HEK293T (cell line): ENCODE results near the gene ADAT2.

Experiments used
- CTCF ChIA-PET: fragments of 350-600 bp; formaldehyde crosslinking; extraction: SDS; loops from one replicate; lab custom pipeline; 2021; ENCODE audit warnings: antibody characterized with exemption, inconsistent platforms; lab: Yijun Ruan, JAX
- POLR2A ChIA-PET: fragments of 350-600 bp; formaldehyde crosslinking; extraction: SDS; loops from one replicate; lab custom pipeline; 2020; ENCODE audit warnings: antibody characterized with exemption, inconsistent platforms; lab: Yijun Ruan, JAX
- DNase-seq: peaks from one replicate; pipeline ENCODE4 v3.0.0; 2012; ENCODE audit warnings: mixed read lengths; ENCODE audit errors: extremely low spot score
- ARNT ChIP-seq: fragments of 450-650 bp; IDR thresholded peaks from 2 replicates; pipeline ENCODE4 v1.6.1; 2017; ENCODE audit warnings: mild to moderate bottlenecking
- BHLHE40 ChIP-seq: fragments of 450-650 bp; IDR thresholded peaks from 2 replicates; pipeline ENCODE4 v1.6.1; 2016; ENCODE audit warnings: mild to moderate bottlenecking, moderate library complexity, borderline replicate concordance
- CTBP1 ChIP-seq: fragments of 450-650 bp; IDR thresholded peaks from 2 replicates; pipeline ENCODE4 v1.6.1; 2016; ENCODE audit warnings: borderline replicate concordance
- ELF4 ChIP-seq: fragments of 450-650 bp; IDR thresholded peaks from 2 replicates; pipeline ENCODE4 v1.6.1; 2017; ENCODE audit warnings: antibody characterized with exemption
- FOXA1 ChIP-seq: fragments of 450-650 bp; IDR thresholded peaks from 2 replicates; pipeline ENCODE4 v1.6.1; 2016; ENCODE audit warnings: mild to moderate bottlenecking
- FOXK2 ChIP-seq: fragments of 450-650 bp; IDR thresholded peaks from 2 replicates; pipeline ENCODE4 v1.6.1; 2016; ENCODE audit warnings: mild to moderate bottlenecking
- FOXM1 ChIP-seq: fragments of 450-650 bp; IDR thresholded peaks from 2 replicates; pipeline ENCODE4 v1.6.1; 2017; ENCODE audit warnings: mild to moderate bottlenecking, borderline replicate concordance
- HDGF ChIP-seq: fragments of 450-650 bp; IDR thresholded peaks from 2 replicates; pipeline ENCODE4 v1.6.1; 2017; ENCODE audit warnings: antibody characterized with exemption, borderline replicate concordance
- L3MBTL2 ChIP-seq: fragments of 450-650 bp; conservative IDR thresholded peaks from 2 replicates; pipeline ENCODE4 v1.6.1; 2016; ENCODE audit warnings: mild to moderate bottlenecking
- LEF1 ChIP-seq: fragments of 450-650 bp; IDR thresholded peaks from 2 replicates; pipeline ENCODE4 v1.6.1; 2017; ENCODE audit warnings: mild to moderate bottlenecking, borderline replicate concordance
- NFRKB ChIP-seq: fragments of 450-650 bp; IDR thresholded peaks from 2 replicates; pipeline ENCODE4 v1.6.1; 2016; ENCODE audit warnings: mild to moderate bottlenecking, moderate library complexity
- PKNOX1 ChIP-seq: fragments of 450-650 bp; IDR thresholded peaks from 2 replicates; pipeline ENCODE4 v1.6.1; 2016
- SP1 ChIP-seq: fragments of 450-650 bp; IDR thresholded peaks from 2 replicates; pipeline ENCODE4 v1.6.1; 2017
- SUZ12 ChIP-seq: fragments of 450-650 bp; IDR thresholded peaks from 2 replicates; pipeline ENCODE4 v1.6.1; 2016; ENCODE audit warnings: mild to moderate bottlenecking
- TARDBP ChIP-seq: fragments of 450-650 bp; IDR thresholded peaks from 2 replicates; pipeline ENCODE4 v1.6.1; 2016
- ZNF384 ChIP-seq: fragments of 450-650 bp; IDR thresholded peaks from 2 replicates; pipeline ENCODE4 v1.6.1; 2016

The ADAT2 gene

GRCh38 chr6:143426026-143426425 is 24.5 kb downstream of the ADAT2 start:
- TF ChIP-seq ARNT: no peak
- TF ChIP-seq L3MBTL2: no peak
- TF ChIP-seq SP1: no peak
- CTCF ChIA-PET: interaction anchor here (0.6 to 1.8 kb wide), 2 partner anchors 952 to 1344 kb away, joined by 3 to 16 read pairs; no protein-coding TSS in a partner anchor
- POLR2A ChIA-PET: no interaction called here
- DNase-seq: no peak

GRCh38 chr6:143419526-143419925 is 31.0 kb downstream of the ADAT2 start:
- ChIA-PET CTCF (no interaction called here), POLR2A (no interaction called here)
- DNase-seq: no peak
- TF ChIP-seq ELF4: no peak
- no peak for TF ChIP-seq BHLHE40
- no peak for TF ChIP-seq PKNOX1
- no peak for TF ChIP-seq ARNT
- TF ChIP-seq FOXM1: no peak
- no peak for TF ChIP-seq NFRKB
- no peak for TF ChIP-seq SP1
- TF ChIP-seq HDGF: no peak
- no peak for TF ChIP-seq L3MBTL2
- TF ChIP-seq TARDBP: no peak
- TF ChIP-seq FOXK2: no peak
- TF ChIP-seq LEF1: no peak
- TF ChIP-seq FOXA1: no peak
- no peak for TF ChIP-seq CTBP1
- no peak for TF ChIP-seq ZNF384

- TF ChIP-seq ZNF384: no peak
- no peak for TF ChIP-seq SP1
- no peak for TF ChIP-seq LEF1
- no peak for TF ChIP-seq NFRKB
- no peak for TF ChIP-seq ELF4
- no peak for TF ChIP-seq FOXM1
- no peak for TF ChIP-seq CTBP1
- TF ChIP-seq FOXK2: no peak
- TF ChIP-seq PKNOX1: no peak
- ChIA-PET POLR2A (no interaction called here), CTCF (interaction anchor here (1.7 kb wide), 1 partner anchor 13 kb away, joined by 4 read pairs; no protein-coding TSS in a partner anchor)
- no peak for DNase-seq
These were observed 35.7 kb downstream of the ADAT2 start for GRCh38 chr6:143414769-143415168.

- TF ChIP-seq NFRKB: no peak
- TF ChIP-seq PKNOX1: no peak
- no peak for TF ChIP-seq SUZ12
- POLR2A ChIA-PET: no interaction called here
- DNase-seq: no peak
- CTCF ChIA-PET: no interaction called here
These were observed 39.6 kb downstream of the ADAT2 start for GRCh38 chr6:143410859-143411270.

GRCh38 chr6:143408787-143409162 is 41.7 kb downstream of the ADAT2 start:
- DNase-seq: no peak
- CTCF ChIA-PET: no interaction called here
- no peak for TF ChIP-seq NFRKB
- no peak for TF ChIP-seq ELF4
- no peak for TF ChIP-seq FOXA1
- TF ChIP-seq ARNT: no peak
- no peak for TF ChIP-seq FOXM1
- TF ChIP-seq SUZ12: no peak
- no peak for TF ChIP-seq TARDBP
- no peak for TF ChIP-seq HDGF
- TF ChIP-seq LEF1: no peak
- TF ChIP-seq SP1: no peak
- no peak for TF ChIP-seq L3MBTL2
- TF ChIP-seq BHLHE40: no peak
- TF ChIP-seq CTBP1: no peak
- TF ChIP-seq ZNF384: no peak
- TF ChIP-seq PKNOX1: no peak
- no peak for TF ChIP-seq FOXK2
- POLR2A ChIA-PET: no interaction called here

- ChIA-PET POLR2A (no interaction called here), CTCF (no interaction called here)
- DNase-seq: no peak
- TF ChIP-seq FOXM1: no peak
- TF ChIP-seq LEF1: no peak
- no peak for TF ChIP-seq PKNOX1
- no peak for TF ChIP-seq ZNF384
- no peak for TF ChIP-seq ARNT
- TF ChIP-seq BHLHE40: no peak
- TF ChIP-seq TARDBP: no peak
- TF ChIP-seq FOXA1: no peak
- TF ChIP-seq FOXK2: no peak
- no peak for TF ChIP-seq HDGF
- TF ChIP-seq CTBP1: no peak
- no peak for TF ChIP-seq SUZ12
- no peak for TF ChIP-seq ELF4
- TF ChIP-seq SP1: no peak
- TF ChIP-seq L3MBTL2: no peak
These were observed 42.2 kb downstream of the ADAT2 start for GRCh38 chr6:143408151-143408786.
